Measurements from ENCODE around the gene FPR3. TPM values are rescaled to one million over a fixed set of nuclear protein-coding genes. Genes with fewer than 3 reads are reported as not detected.

The FPR3 gene
- total and polyA plus RNA-seq, 2 experiments from 2014 or later = not detected

DNA sequence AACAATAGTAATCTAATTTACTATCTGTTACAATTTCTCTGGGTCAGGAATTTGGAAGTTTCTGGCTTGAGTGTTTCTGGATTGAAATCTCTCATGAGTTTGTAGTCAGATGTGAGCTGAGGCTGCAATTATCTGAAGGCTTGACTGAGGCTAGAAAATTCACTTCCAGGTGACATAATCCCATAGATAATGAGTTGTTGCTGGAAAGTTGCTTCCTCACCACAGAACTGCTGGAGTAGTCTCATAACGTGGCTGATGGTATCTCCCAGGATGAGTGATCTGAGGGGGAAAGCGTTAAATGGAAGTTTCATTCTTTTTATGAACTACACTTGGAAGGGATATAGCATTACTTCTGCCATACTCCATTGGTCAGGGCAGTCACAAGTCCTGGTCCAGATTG is 15.3 kb upstream of the FPR3 start (continued):
- TF ChIP-seq, protein P1, sequence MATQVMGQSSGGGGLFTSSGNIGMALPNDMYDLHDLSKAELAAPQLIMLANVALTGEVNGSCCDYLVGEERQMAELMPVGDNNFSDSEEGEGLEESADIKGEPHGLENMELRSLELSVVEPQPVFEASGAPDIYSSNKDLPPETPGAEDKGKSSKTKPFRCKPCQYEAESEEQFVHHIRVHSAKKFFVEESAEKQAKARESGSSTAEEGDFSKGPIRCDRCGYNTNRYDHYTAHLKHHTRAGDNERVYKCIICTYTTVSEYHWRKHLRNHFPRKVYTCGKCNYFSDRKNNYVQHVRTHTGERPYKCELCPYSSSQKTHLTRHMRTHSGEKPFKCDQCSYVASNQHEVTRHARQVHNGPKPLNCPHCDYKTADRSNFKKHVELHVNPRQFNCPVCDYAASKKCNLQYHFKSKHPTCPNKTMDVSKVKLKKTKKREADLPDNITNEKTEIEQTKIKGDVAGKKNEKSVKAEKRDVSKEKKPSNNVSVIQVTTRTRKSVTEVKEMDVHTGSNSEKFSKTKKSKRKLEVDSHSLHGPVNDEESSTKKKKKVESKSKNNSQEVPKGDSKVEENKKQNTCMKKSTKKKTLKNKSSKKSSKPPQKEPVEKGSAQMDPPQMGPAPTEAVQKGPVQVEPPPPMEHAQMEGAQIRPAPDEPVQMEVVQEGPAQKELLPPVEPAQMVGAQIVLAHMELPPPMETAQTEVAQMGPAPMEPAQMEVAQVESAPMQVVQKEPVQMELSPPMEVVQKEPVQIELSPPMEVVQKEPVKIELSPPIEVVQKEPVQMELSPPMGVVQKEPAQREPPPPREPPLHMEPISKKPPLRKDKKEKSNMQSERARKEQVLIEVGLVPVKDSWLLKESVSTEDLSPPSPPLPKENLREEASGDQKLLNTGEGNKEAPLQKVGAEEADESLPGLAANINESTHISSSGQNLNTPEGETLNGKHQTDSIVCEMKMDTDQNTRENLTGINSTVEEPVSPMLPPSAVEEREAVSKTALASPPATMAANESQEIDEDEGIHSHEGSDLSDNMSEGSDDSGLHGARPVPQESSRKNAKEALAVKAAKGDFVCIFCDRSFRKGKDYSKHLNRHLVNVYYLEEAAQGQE (IDR thresholded peaks at IDR 0.05; ENCODE audit: unreplicated experiment) = no peak
- no peak for TF ChIP-seq NANOG (IDR thresholded peaks at IDR 0.05; ENCODE audit: borderline replicate concordance)
- no peak for TF ChIP-seq CREB1 (CRISPR knock-in tag; IDR thresholded peaks at IDR 0.05; ENCODE audit: low read depth)
- no peak for TF ChIP-seq EZH2 (IDR thresholded peaks at IDR 0.05; ENCODE audit: low read depth, unreplicated experiment)

DNA sequence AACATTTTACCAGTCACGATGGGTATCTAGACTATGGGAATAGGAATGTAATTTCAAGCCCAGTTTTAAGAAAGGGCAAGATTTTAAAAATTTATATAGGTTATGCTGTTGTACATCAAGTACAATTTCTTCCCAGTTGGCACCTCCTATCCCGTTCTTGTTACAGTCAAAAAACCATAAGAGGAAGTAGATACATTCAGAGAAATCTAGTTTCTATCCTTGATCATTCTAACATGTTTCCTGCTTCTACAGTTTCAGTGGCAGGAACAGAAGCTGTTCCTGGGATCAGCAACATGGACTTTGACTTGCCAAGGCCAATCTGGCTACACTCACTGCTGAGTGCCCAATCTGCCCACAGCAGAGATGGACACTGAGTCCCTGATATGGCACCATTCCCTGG is 14.7 kb upstream of the FPR3 start:
- H3K27me3 ChIP-seq (ENCODE audit: insufficient read depth) = no peaks in the 10 kb centered on the region; the same call in none of the 2 replicates
- H4K20me1 ChIP-seq (replicated peaks; ENCODE audit: insufficient read depth) = no peaks in the 10 kb centered on the region
- TF ChIP-seq, protein P2, sequence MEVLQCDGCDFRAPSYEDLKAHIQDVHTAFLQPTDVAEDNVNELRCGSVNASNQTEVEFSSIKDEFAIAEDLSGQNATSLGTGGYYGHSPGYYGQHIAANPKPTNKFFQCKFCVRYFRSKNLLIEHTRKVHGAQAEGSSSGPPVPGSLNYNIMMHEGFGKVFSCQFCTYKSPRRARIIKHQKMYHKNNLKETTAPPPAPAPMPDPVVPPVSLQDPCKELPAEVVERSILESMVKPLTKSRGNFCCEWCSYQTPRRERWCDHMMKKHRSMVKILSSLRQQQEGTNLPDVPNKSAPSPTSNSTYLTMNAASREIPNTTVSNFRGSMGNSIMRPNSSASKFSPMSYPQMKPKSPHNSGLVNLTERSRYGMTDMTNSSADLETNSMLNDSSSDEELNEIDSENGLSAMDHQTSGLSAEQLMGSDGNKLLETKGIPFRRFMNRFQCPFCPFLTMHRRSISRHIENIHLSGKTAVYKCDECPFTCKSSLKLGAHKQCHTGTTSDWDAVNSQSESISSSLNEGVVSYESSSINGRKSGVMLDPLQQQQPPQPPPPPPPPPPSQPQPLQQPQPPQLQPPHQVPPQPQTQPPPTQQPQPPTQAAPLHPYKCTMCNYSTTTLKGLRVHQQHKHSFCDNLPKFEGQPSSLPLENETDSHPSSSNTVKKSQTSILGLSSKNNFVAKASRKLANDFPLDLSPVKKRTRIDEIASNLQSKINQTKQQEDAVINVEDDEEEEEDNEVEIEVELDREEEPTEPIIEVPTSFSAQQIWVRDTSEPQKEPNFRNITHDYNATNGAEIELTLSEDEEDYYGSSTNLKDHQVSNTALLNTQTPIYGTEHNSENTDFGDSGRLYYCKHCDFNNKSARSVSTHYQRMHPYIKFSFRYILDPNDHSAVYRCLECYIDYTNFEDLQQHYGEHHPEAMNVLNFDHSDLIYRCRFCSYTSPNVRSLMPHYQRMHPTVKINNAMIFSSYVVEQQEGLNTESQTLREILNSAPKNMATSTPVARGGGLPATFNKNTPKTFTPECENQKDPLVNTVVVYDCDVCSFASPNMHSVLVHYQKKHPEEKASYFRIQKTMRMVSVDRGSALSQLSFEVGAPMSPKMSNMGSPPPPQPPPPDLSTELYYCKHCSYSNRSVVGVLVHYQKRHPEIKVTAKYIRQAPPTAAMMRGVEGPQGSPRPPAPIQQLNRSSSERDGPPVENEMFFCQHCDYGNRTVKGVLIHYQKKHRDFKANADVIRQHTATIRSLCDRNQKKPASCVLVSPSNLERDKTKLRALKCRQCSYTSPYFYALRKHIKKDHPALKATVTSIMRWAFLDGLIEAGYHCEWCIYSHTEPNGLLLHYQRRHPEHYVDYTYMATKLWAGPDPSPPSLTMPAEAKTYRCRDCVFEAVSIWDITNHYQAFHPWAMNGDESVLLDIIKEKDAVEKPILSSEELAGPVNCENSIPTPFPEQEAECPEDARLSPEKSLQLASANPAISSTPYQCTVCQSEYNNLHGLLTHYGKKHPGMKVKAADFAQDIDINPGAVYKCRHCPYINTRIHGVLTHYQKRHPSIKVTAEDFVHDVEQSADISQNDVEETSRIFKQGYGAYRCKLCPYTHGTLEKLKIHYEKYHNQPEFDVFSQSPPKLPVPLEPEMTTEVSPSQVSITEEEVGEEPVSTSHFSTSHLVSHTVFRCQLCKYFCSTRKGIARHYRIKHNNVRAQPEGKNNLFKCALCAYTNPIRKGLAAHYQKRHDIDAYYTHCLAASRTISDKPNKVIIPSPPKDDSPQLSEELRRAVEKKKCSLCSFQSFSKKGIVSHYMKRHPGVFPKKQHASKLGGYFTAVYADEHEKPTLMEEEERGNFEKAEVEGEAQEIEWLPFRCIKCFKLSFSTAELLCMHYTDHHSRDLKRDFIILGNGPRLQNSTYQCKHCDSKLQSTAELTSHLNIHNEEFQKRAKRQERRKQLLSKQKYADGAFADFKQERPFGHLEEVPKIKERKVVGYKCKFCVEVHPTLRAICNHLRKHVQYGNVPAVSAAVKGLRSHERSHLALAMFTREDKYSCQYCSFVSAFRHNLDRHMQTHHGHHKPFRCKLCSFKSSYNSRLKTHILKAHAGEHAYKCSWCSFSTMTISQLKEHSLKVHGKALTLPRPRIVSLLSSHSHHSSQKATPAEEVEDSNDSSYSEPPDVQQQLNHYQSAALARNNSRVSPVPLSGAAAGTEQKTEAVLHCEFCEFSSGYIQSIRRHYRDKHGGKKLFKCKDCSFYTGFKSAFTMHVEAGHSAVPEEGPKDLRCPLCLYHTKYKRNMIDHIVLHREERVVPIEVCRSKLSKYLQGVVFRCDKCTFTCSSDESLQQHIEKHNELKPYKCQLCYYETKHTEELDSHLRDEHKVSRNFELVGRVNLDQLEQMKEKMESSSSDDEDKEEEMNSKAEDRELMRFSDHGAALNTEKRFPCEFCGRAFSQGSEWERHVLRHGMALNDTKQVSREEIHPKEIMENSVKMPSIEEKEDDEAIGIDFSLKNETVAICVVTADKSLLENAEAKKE (CRISPR knock-in tag; IDR thresholded peaks at IDR 0.05) = no peak
- TF ChIP-seq POLR2AphosphoS5 (IDR thresholded peaks at IDR 0.05; ENCODE audit: low read depth) (no peak), CREB1 (CRISPR knock-in tag; IDR thresholded peaks at IDR 0.05; ENCODE audit: low read depth) (no peak), ZNF114 (CRISPR knock-in tag; IDR thresholded peaks at IDR 0.05) (no peak)
- Mint-ChIP-seq H3K4me1 (no peaks in the 10 kb centered on the region; the same call in 2 of the 3 replicates), H3K27ac (no peak overlapping the region), H3K4me3 (no peak overlapping the region), H3K36me3 (ENCODE audit: low read depth) (no peaks in the 10 kb centered on the region), H3K9me3 (no peaks in the 10 kb centered on the region), H3K27me3 (ENCODE audit: insufficient read depth, low read depth, poor library complexity) (no peaks in the 10 kb centered on the region)
- H3K4me2 ChIP-seq = no peak overlapping the region
- H3K36me3 ChIP-seq (ENCODE audit: insufficient read depth) = no peaks in the 10 kb centered on the region
- no peaks in the 10 kb centered on the region for H3F3A ChIP-seq (replicated peaks; ENCODE audit: low read depth)
- H3K4me1 ChIP-seq (ENCODE audit: insufficient read depth) = no peaks in the 10 kb centered on the region
- H3K79me2 ChIP-seq (replicated peaks; ENCODE audit: insufficient read depth) = no peaks in the 10 kb centered on the region
- H3K9me2 ChIP-seq (ENCODE audit: insufficient read depth) = no peaks in the 10 kb centered on the region
- H2AFZ ChIP-seq = no peak overlapping the region
- DNase-seq (ENCODE audit: low spot score) = no peak
- no peak overlapping the region for H3K27ac ChIP-seq (ENCODE audit: low read depth)
- no peak overlapping the region for H3K4me3 ChIP-seq
- no peak for ATAC-seq

Measured in GM23338 (cell line).